GM23338 (cell line): Measurements from ENCODE around the gene SH3BP2. TPM values are rescaled to one million over a fixed set of nuclear protein-coding genes. Genes with fewer than 3 reads are reported as not detected.

Experiments
- ATAC-seq: fragments of 200-7000 bp; cut with Tn5 transposase; 3 replicates; pipeline ENCODE4 v1.9.1; 2020
- DNase-seq: peaks from one replicate; pipeline ENCODE4 v3.0.0-alpha.2; 2015; ENCODE audit warnings: low spot score
- H2AFZ ChIP-seq: fragments of 200-600 bp; sonication (generic); 2 replicates; pipeline ENCODE4 v1.8.0; 2016; ENCODE audit warnings: antibody characterized with exemption, mild to moderate bottlenecking, moderate library complexity
- H3F3A ChIP-seq: fragments of 200-600 bp; sonication (generic); replicated peaks from 2 replicates; pipeline ENCODE4 v1.8.0; 2017; ENCODE audit warnings: antibody characterized with exemption, mixed run types, low read depth
- H3K27ac ChIP-seq: fragments of 200-600 bp; sonication (generic); 2 replicates; pipeline ENCODE4 v1.6.1; 2016; ENCODE audit warnings: low read depth
- H3K27me3 ChIP-seq: fragments of 200-600 bp; sonication (generic); 2 replicates; pipeline ENCODE4 v1.8.0; 2016; ENCODE audit warnings: mild to moderate bottlenecking, mixed run types, moderate library complexity; ENCODE audit not compliant: insufficient read depth
- H3K36me3 ChIP-seq: fragments of 200-600 bp; sonication (generic); 2 replicates; pipeline ENCODE4 v1.8.0; 2016; ENCODE audit warnings: mild to moderate bottlenecking; ENCODE audit not compliant: insufficient read depth
- H3K4me1 ChIP-seq: fragments of 200-600 bp; sonication (generic); 2 replicates; pipeline ENCODE4 v1.8.0; 2016; ENCODE audit warnings: mild to moderate bottlenecking, moderate library complexity; ENCODE audit not compliant: insufficient read depth
- H3K4me2 ChIP-seq: fragments of 200-600 bp; sonication (generic); 2 replicates; pipeline ENCODE4 v1.7.1; 2017; ENCODE audit warnings: mixed run types
- H3K4me3 ChIP-seq: fragments of 200-600 bp; sonication (generic); 2 replicates; pipeline ENCODE4 v1.6.1; 2016; ENCODE audit warnings: mixed run types
- H3K79me2 ChIP-seq: fragments of 200-600 bp; sonication (generic); replicated peaks from 2 replicates; pipeline ENCODE4 v1.8.0; 2017; ENCODE audit warnings: mild to moderate bottlenecking; ENCODE audit not compliant: insufficient read depth
- H3K9me2 ChIP-seq: fragments of 200-600 bp; sonication (generic); 2 replicates; pipeline ENCODE4 v1.8.0; 2017; ENCODE audit not compliant: insufficient read depth
- H4K20me1 ChIP-seq: fragments of 200-600 bp; sonication (generic); replicated peaks from 2 replicates; pipeline ENCODE4 v1.8.0; 2017; ENCODE audit warnings: mild to moderate bottlenecking; ENCODE audit not compliant: insufficient read depth
- H3K27ac Mint-ChIP-seq: 2 replicates; pipeline ENCODE4 v1.8.0; 2020; ENCODE audit warnings: inconsistent platforms, mild to moderate bottlenecking, moderate library complexity, mixed read lengths
- H3K27me3 Mint-ChIP-seq: 3 replicates; pipeline ENCODE4 v1.8.0; 2022; ENCODE audit warnings: low read depth, mild to moderate bottlenecking, moderate library complexity, mixed read lengths, inconsistent platforms; ENCODE audit not compliant: insufficient read depth, poor library complexity
- H3K36me3 Mint-ChIP-seq: 3 replicates; pipeline ENCODE4 v1.8.0; 2021; ENCODE audit warnings: low read depth, mild to moderate bottlenecking, inconsistent platforms, moderate library complexity, mixed read lengths
- H3K4me1 Mint-ChIP-seq: 3 replicates; pipeline ENCODE4 v1.8.0; 2020; ENCODE audit warnings: mild to moderate bottlenecking, inconsistent platforms, mixed read lengths
- H3K4me3 Mint-ChIP-seq: 3 replicates; pipeline ENCODE4 v1.8.0; 2021; ENCODE audit warnings: moderate library complexity, mild to moderate bottlenecking, inconsistent platforms, mixed read lengths
- H3K9me3 Mint-ChIP-seq: 3 replicates; pipeline ENCODE4 v1.8.0; 2020; ENCODE audit warnings: moderate library complexity, mild to moderate bottlenecking, inconsistent platforms, mixed read lengths
- CREB1 ChIP-seq: fragments of 250-450 bp; sonication (Bioruptor Pico); IDR thresholded peaks from 2 replicates; pipeline ENCODE4 v1.5.0; 2020; ENCODE audit warnings: low read depth, mild to moderate bottlenecking, moderate library complexity
- EZH2 ChIP-seq: fragments of 200-600 bp; sonication (generic); IDR thresholded peaks from one replicate; pipeline ENCODE4 v1.8.0; 2017; ENCODE audit warnings: antibody characterized with exemption, mild to moderate bottlenecking, low read depth; ENCODE audit not compliant: unreplicated experiment
- EZH2phosphoT487 ChIP-seq: fragments of 200-600 bp; sonication (generic); IDR thresholded peaks from one replicate; pipeline ENCODE4 v1.8.1; 2018; ENCODE audit warnings: antibody characterized with exemption; ENCODE audit not compliant: unreplicated experiment
- NANOG ChIP-seq: IDR thresholded peaks from 2 replicates; pipeline ENCODE4 v1.6.1; 2016; ENCODE audit warnings: antibody characterized with exemption, borderline replicate concordance
- POLR2AphosphoS5 ChIP-seq: IDR thresholded peaks from 2 replicates; pipeline ENCODE4 v1.6.1; 2016; ENCODE audit warnings: antibody characterized with exemption, low read depth
- REST ChIP-seq: IDR thresholded peaks from one replicate; pipeline ENCODE4 v1.6.1; 2018; ENCODE audit warnings: antibody characterized with exemption; ENCODE audit not compliant: unreplicated experiment
- STAT1 ChIP-seq: IDR thresholded peaks from one replicate; pipeline ENCODE4 v1.6.1; 2016; ENCODE audit warnings: antibody characterized with exemption; ENCODE audit not compliant: unreplicated experiment
- ZNF114 ChIP-seq: fragments of 250-450 bp; sonication (Bioruptor Pico); IDR thresholded peaks from 2 replicates; pipeline ENCODE4 v1.5.0; 2020; ENCODE audit warnings: mild to moderate bottlenecking, moderate library complexity
- ZNF331 ChIP-seq: fragments of 250-450 bp; sonication (Bioruptor Pico); IDR thresholded peaks from 2 replicates; pipeline ENCODE4 v1.5.0; 2020; ENCODE audit warnings: low read depth, mild to moderate bottlenecking, moderate library complexity
- polyA plus RNA-seq: library from polyadenylated mRNA; unstranded; fragments of >200 nt; fragmentation: Nextera tagmentation; extraction: Ambion mirVana; gene quantifications from 2 replicates; pipeline ENCODE4 v1.2.1, GENCODE V29; 2016
- total RNA-seq: library from RNA; depleted of rRNA; stranded (reverse); fragments of >200 nt; shearing (Covaris generic); gene quantifications from 2 replicates; pipeline ENCODE4 v1.2.3, GENCODE V29; 2014
- TF ChIP-seq, protein P1 (sequence below): fragments of 250-450 bp; sonication (Bioruptor Pico); IDR thresholded peaks from 2 replicates; pipeline ENCODE4 v1.5.0; 2020; ENCODE audit warnings: mild to moderate bottlenecking, moderate library complexity
- TF ChIP-seq, protein P2 (sequence below), 2 experiments: fragments of 200-600 bp in 1 of 2; sonication (generic) in 1 of 2; conservative IDR thresholded peaks; 2 replicates each; pipeline versions ENCODE4 v1.5.1 to v1.6.1; 2016 to 2017; ENCODE audit warnings: antibody characterized with exemption in 2 of 2, low read depth in 2 of 2, mild to moderate bottlenecking in 2 of 2, moderate library complexity in 1 of 2
- TF ChIP-seq, protein P3 (sequence below): IDR thresholded peaks from 2 replicates; pipeline ENCODE4 v1.6.1; 2016; ENCODE audit warnings: antibody characterized with exemption

SH3BP2 gene
- total and polyA plus RNA-seq, 2 experiments from 2014 or later, result 15.2 to 43.9 TPM

- TF ChIP-seq, protein P1, sequence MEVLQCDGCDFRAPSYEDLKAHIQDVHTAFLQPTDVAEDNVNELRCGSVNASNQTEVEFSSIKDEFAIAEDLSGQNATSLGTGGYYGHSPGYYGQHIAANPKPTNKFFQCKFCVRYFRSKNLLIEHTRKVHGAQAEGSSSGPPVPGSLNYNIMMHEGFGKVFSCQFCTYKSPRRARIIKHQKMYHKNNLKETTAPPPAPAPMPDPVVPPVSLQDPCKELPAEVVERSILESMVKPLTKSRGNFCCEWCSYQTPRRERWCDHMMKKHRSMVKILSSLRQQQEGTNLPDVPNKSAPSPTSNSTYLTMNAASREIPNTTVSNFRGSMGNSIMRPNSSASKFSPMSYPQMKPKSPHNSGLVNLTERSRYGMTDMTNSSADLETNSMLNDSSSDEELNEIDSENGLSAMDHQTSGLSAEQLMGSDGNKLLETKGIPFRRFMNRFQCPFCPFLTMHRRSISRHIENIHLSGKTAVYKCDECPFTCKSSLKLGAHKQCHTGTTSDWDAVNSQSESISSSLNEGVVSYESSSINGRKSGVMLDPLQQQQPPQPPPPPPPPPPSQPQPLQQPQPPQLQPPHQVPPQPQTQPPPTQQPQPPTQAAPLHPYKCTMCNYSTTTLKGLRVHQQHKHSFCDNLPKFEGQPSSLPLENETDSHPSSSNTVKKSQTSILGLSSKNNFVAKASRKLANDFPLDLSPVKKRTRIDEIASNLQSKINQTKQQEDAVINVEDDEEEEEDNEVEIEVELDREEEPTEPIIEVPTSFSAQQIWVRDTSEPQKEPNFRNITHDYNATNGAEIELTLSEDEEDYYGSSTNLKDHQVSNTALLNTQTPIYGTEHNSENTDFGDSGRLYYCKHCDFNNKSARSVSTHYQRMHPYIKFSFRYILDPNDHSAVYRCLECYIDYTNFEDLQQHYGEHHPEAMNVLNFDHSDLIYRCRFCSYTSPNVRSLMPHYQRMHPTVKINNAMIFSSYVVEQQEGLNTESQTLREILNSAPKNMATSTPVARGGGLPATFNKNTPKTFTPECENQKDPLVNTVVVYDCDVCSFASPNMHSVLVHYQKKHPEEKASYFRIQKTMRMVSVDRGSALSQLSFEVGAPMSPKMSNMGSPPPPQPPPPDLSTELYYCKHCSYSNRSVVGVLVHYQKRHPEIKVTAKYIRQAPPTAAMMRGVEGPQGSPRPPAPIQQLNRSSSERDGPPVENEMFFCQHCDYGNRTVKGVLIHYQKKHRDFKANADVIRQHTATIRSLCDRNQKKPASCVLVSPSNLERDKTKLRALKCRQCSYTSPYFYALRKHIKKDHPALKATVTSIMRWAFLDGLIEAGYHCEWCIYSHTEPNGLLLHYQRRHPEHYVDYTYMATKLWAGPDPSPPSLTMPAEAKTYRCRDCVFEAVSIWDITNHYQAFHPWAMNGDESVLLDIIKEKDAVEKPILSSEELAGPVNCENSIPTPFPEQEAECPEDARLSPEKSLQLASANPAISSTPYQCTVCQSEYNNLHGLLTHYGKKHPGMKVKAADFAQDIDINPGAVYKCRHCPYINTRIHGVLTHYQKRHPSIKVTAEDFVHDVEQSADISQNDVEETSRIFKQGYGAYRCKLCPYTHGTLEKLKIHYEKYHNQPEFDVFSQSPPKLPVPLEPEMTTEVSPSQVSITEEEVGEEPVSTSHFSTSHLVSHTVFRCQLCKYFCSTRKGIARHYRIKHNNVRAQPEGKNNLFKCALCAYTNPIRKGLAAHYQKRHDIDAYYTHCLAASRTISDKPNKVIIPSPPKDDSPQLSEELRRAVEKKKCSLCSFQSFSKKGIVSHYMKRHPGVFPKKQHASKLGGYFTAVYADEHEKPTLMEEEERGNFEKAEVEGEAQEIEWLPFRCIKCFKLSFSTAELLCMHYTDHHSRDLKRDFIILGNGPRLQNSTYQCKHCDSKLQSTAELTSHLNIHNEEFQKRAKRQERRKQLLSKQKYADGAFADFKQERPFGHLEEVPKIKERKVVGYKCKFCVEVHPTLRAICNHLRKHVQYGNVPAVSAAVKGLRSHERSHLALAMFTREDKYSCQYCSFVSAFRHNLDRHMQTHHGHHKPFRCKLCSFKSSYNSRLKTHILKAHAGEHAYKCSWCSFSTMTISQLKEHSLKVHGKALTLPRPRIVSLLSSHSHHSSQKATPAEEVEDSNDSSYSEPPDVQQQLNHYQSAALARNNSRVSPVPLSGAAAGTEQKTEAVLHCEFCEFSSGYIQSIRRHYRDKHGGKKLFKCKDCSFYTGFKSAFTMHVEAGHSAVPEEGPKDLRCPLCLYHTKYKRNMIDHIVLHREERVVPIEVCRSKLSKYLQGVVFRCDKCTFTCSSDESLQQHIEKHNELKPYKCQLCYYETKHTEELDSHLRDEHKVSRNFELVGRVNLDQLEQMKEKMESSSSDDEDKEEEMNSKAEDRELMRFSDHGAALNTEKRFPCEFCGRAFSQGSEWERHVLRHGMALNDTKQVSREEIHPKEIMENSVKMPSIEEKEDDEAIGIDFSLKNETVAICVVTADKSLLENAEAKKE (CRISPR knock-in tag), result no peak
- TF ChIP-seq ZNF331 (CRISPR knock-in tag), result no peak
Observed at GRCh38 chr4:2783790-2784189, 9.1 kb upstream of the SH3BP2 start (continued).

DNA sequence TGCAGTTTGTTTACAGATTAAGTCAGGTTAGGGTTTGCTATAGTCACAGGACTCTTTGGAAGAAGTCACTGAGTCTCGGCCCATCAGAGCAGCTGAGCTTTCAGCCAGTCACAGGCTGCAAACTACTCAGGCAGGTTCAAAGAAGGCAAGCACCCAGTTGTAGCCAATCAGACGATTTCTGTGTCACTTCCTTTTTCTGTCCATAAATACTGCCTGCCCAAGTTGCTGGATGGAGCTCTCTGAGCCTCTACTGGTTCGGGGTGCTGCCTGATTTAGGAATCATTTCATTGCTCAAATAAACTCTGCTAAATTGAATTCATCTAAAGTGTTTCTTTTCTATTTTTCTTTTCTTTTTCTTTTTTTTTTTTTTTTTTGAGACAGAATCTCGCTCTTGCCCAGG, 7.3 kb upstream of the SH3BP2 start:
- H3K4me3 Mint-ChIP-seq, result no peak overlapping the region
- no peak overlapping the region for H3K27ac ChIP-seq
- H3K4me3 ChIP-seq, result no peak overlapping the region
- H3F3A ChIP-seq, result 0 out of 2 replicates have a peak, but pooled peaks cover 6% of the 10 kb centered on the region
- no peaks in the 10 kb centered on the region for H3K36me3 ChIP-seq
- H3K36me3 Mint-ChIP-seq, result peaks cover 2% of the 10 kb centered on the region; the same call in 1 of the 3 replicates
- H2AFZ ChIP-seq, result peak overlapping the region; percentile 23; the same call in 1 of the 2 replicates
- peaks cover 16% of the 10 kb centered on the region for H3K4me1 Mint-ChIP-seq
- no peaks in the 10 kb centered on the region for H3K9me2 ChIP-seq
- DNase-seq, result no peak
- H3K4me1 ChIP-seq, result no peaks in the 10 kb centered on the region; the same call in 1 of the 2 replicates
- peaks cover 6% of the 10 kb centered on the region for H3K27me3 Mint-ChIP-seq
- H3K4me2 ChIP-seq, result no peak overlapping the region
- H3K79me2 ChIP-seq, result no peaks in the 10 kb centered on the region
- ATAC-seq, result no peak
- H3K27me3 ChIP-seq, result no peaks in the 10 kb centered on the region
- no peaks in the 10 kb centered on the region for H4K20me1 ChIP-seq
- H3K9me3 Mint-ChIP-seq, result peaks cover 6% of the 10 kb centered on the region; the same call in 2 of the 3 replicates
- H3K27ac Mint-ChIP-seq, result no peak overlapping the region
- TF ChIP-seq ZNF114 (CRISPR knock-in tag) (no peak), EZH2 (no peak), ZNF331 (CRISPR knock-in tag) (no peak), STAT1 (no peak), NANOG (no peak), REST (no peak), CREB1 (CRISPR knock-in tag) (no peak), POLR2AphosphoS5 (no peak), EZH2phosphoT487 (no peak)
- TF ChIP-seq, protein P2, sequence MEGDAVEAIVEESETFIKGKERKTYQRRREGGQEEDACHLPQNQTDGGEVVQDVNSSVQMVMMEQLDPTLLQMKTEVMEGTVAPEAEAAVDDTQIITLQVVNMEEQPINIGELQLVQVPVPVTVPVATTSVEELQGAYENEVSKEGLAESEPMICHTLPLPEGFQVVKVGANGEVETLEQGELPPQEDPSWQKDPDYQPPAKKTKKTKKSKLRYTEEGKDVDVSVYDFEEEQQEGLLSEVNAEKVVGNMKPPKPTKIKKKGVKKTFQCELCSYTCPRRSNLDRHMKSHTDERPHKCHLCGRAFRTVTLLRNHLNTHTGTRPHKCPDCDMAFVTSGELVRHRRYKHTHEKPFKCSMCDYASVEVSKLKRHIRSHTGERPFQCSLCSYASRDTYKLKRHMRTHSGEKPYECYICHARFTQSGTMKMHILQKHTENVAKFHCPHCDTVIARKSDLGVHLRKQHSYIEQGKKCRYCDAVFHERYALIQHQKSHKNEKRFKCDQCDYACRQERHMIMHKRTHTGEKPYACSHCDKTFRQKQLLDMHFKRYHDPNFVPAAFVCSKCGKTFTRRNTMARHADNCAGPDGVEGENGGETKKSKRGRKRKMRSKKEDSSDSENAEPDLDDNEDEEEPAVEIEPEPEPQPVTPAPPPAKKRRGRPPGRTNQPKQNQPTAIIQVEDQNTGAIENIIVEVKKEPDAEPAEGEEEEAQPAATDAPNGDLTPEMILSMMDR (conservative IDR thresholded peaks at IDR 0.05; ENCODE audit: low read depth in 2 of 2), result no peak
- TF ChIP-seq, protein P3, sequence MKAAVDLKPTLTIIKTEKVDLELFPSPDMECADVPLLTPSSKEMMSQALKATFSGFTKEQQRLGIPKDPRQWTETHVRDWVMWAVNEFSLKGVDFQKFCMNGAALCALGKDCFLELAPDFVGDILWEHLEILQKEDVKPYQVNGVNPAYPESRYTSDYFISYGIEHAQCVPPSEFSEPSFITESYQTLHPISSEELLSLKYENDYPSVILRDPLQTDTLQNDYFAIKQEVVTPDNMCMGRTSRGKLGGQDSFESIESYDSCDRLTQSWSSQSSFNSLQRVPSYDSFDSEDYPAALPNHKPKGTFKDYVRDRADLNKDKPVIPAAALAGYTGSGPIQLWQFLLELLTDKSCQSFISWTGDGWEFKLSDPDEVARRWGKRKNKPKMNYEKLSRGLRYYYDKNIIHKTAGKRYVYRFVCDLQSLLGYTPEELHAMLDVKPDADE, result no peak
